Adrenal gland (tissue), 5 donors: Measurements from ENCODE around the gene CBLL1.

Experiments used
- POLR2A ChIP-seq, 2 donors: fragments of 450-650 bp; IDR thresholded peaks; one replicate each; pipeline ENCODE4 v1.6.1; 2017; ENCODE audit warnings: antibody characterized with exemption in 2 of 2, mild to moderate bottlenecking in 2 of 2, moderate library complexity in 1 of 2
- TF ChIP-seq, protein P1 (sequence below), 6 experiments: fragments of 450-650 bp in 4 of 6; fragments of 200-600 bp in 2 of 6; sonication (generic) in 1 of 6; IDR thresholded peaks; 1 replicate in 5 of 6; 2 replicates in 1 of 6; pipeline versions ENCODE4 v1.5.1 to v1.8.0; 2016 to 2021; ENCODE audit warnings: antibody characterized with exemption in 6 of 6, mild to moderate bottlenecking in 2 of 6, moderate library complexity in 1 of 6
- donor health status: DM: no; HTN: no; CAD: no.

DNA sequence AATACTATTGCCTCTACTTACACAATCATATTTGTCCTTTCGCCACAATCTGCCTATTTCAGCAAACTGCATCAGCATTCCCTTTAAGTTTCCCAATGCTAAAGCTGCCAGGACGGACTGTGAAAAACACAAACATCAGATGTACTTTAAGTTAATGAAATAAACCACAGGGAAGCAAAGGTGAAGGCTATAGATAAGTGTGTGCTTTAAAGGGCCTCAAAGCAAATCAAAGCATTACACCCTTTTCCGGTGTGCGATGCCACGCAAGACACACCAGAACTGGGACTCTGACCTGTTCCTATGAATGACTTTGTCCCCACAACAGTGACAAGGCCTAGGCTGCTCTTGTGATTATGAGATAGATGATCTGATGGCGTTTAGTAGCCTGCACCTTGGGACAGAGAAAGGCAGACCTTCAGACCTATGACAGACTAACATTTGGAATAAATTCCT, 35.7 kb downstream of the CBLL1 start:
- TF ChIP-seq, protein P1, sequence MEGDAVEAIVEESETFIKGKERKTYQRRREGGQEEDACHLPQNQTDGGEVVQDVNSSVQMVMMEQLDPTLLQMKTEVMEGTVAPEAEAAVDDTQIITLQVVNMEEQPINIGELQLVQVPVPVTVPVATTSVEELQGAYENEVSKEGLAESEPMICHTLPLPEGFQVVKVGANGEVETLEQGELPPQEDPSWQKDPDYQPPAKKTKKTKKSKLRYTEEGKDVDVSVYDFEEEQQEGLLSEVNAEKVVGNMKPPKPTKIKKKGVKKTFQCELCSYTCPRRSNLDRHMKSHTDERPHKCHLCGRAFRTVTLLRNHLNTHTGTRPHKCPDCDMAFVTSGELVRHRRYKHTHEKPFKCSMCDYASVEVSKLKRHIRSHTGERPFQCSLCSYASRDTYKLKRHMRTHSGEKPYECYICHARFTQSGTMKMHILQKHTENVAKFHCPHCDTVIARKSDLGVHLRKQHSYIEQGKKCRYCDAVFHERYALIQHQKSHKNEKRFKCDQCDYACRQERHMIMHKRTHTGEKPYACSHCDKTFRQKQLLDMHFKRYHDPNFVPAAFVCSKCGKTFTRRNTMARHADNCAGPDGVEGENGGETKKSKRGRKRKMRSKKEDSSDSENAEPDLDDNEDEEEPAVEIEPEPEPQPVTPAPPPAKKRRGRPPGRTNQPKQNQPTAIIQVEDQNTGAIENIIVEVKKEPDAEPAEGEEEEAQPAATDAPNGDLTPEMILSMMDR (IDR thresholded peaks at IDR 0.05) = no peak
- no peak for TF ChIP-seq POLR2A (IDR thresholded peaks at IDR 0.05)
